HPDE6-E6E7 (cell line): ENCODE data around the gene RASGRF2.
"Not testable (repeated sequence)": the region's sequence is repeated elsewhere in the genome, so short reads cannot be mapped to it uniquely, and the experiment has no call there.

Experiments
- DNase-seq: peaks from one replicate; pipeline ENCODE4 v3.0.0; 2011; ENCODE audit warnings: missing footprints; ENCODE audit errors: extremely low spot score

RASGRF2 gene

GRCh38 chr5:80985600-80986228, 25.6 kb downstream of the RASGRF2 start:
- DNase-seq: no peak

- no peak for DNase-seq
Measured at GRCh38 chr5:80986382-80986781, 26.2 kb downstream of the RASGRF2 start.

- DNase-seq: no peak
Measured at GRCh38 chr5:80987078-80987766, 27.1 kb downstream of the RASGRF2 start.

GRCh38 chr5:80988419-80988935, 28.3 kb downstream of the RASGRF2 start:
- DNase-seq: no peak

GRCh38 chr5:80989883-80990282, 29.7 kb downstream of the RASGRF2 start:
- DNase-seq: no peak

- DNase-seq: no peak
Measured at GRCh38 chr5:80990527-80990926, 30.4 kb downstream of the RASGRF2 start.

GRCh38 chr5:80990971-80991370, 30.8 kb downstream of the RASGRF2 start:
- DNase-seq: no peak

- DNase-seq: no peak
Measured at GRCh38 chr5:80995908-80996307, 35.7 kb downstream of the RASGRF2 start.

GRCh38 chr5:80998590-80998979, 38.4 kb downstream of the RASGRF2 start:
- DNase-seq: no peak

GRCh38 chr5:81003811-81004386, 43.7 kb downstream of the RASGRF2 start:
- DNase-seq: no peak

- no peak for DNase-seq
Measured at GRCh38 chr5:81005708-81006107, 45.5 kb downstream of the RASGRF2 start.

GRCh38 chr5:81006231-81006630, 46.1 kb downstream of the RASGRF2 start:
- no peak for DNase-seq

- no peak for DNase-seq
Measured at GRCh38 chr5:81006947-81007636, 46.9 kb downstream of the RASGRF2 start.

GRCh38 chr5:81007637-81008027, 47.5 kb downstream of the RASGRF2 start:
- DNase-seq: no peak

GRCh38 chr5:81010336-81011169, 50.4 kb downstream of the RASGRF2 start:
- no peak for DNase-seq

- no peak for DNase-seq
Measured at GRCh38 chr5:81014348-81014747, 54.2 kb downstream of the RASGRF2 start.

- no peak for DNase-seq
Measured at GRCh38 chr5:81016116-81016515, 56.0 kb downstream of the RASGRF2 start.

- DNase-seq: no peak
Measured at GRCh38 chr5:81017320-81017719, 57.2 kb downstream of the RASGRF2 start.

- DNase-seq: not testable (repeated sequence)
Measured at GRCh38 chr5:81018608-81019007, 58.4 kb downstream of the RASGRF2 start.

- DNase-seq: no peak
Measured at GRCh38 chr5:81019748-81020147, 59.6 kb downstream of the RASGRF2 start.

GRCh38 chr5:81020478-81021167, 60.5 kb downstream of the RASGRF2 start:
- DNase-seq: no peak
